ENCODE results near the gene GKN2.
A peak's percentile ranks its signal among the peaks of the same experiment; 100 is the strongest.

DNA sequence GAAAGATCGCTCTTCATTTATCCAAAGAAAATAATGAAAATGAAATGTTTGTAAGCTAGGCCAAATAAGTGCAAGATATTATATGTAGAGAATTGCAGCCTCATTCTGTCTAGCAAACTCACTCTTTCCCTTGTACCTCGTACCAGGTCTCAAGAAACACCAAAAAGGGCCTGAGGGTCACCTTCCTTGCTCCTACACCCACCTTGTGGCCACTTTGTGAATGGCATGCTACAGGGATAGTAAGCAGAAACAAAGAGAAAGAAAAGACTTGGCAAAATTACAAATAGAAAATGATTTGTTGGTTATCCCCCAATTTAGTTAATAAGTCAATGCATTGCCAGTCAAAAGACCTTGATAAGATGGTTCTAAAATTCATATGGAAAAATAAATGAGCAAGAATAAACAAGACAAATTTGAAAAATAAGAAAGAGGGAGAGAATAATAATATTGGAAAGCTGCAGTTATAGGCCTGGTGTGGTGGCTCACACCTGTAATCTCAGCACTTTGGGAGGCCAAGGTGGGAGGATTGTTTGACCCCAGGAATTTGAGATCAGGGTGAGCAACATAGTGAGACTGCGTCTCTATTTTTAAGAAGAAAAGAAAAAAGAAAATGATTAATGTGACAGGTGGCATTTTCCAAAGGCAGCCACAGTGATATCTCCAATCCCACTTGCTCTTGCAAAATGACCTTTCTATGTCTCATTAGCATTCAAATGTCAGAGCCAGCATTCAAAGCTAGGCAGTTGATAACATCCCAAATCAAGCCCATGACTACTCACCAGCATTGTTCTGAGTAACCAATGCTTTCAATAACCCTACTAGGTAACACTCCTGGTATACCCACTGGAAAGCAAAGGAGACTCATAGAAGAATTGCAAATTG is 42.7 kb downstream of the GKN2 start:
- TF ChIP-seq CTCF (conservative IDR thresholded peaks at IDR 0.05; ENCODE audit: low read length) = peak; percentile 90
- TF ChIP-seq EZH2phosphoT487 (IDR thresholded peaks at IDR 0.05; ENCODE audit: borderline replicate concordance, low read depth, low read length) = no peak
